Measurements from ENCODE around the gene SMG6.

DNA sequence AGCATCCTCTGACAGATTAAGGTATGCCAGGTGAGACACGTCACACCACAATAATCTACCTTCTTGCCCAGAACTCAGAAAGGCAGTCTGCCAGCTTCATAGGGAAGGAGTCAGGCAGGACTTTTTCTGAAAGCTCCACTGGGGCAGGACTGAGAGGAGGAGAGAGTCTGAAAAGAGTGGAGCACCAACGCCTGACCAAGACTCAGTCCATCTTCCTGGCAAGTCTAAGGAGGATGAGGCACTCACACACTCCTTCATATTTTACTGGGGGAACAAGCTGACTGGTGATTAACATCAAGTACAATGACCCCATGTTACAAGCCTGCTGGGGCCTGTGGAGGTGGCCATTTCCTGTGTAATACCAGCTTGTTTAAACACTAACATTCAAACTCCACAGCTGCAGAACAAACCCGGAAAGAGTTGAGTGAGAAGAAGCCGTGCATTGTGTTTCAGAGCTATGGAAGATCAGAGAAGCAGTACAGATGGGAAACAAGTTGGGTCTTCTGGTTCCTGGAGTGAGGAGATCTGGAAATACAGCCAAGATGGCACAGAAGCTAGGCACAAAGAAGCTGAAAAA is 126.3 kb downstream of the SMG6 start:
- no peak for TF ChIP-seq CTCF (IDR thresholded peaks at IDR 0.05; ENCODE audit: low read depth, low read length)
- no peak for TF ChIP-seq POLR2A (IDR thresholded peaks at IDR 0.05; ENCODE audit: extremely low read depth, insufficient read length)
